HG02840 (cell line): ENCODE measurements around the gene LRRN2.

Experiments
- ATAC-seq: cut with Tn5 transposase; IDR thresholded peaks from one replicate; pipeline ENCODE4 v1.9.1; 2021; ENCODE audit warnings: mild to moderate bottlenecking, moderate library complexity, moderate number of reproducible peaks; ENCODE audit not compliant: unreplicated experiment, low FRiP score

The LRRN2 gene

DNA sequence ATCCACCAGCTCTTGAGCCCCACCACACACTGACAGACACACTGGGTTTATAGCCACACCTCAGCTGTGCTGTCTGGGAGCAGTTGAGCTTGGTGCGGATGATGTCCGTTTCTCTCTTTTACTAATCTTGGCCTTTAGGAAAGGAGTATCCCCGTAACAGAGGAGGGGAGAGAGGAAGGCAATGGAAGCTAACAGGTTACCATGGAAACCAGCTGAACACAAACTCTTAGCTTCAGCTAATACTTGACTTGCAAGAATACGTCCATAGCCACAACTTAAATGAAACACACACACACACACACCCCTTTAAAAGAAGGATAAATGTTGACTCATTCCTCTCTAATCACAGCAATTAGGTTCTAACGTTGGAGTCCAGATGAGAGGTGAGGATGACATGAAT, 28.0 kb upstream of the LRRN2 start:
- ATAC-seq: no peak

GRCh38 chr1:204712708-204713430, 27.3 kb upstream of the LRRN2 start:
- no peak for ATAC-seq

- no peak for ATAC-seq
Measured at GRCh38 chr1:204711947-204712701, 26.6 kb upstream of the LRRN2 start.

GRCh38 chr1:204711103-204711946, 25.8 kb upstream of the LRRN2 start:
- no peak for ATAC-seq

GRCh38 chr1:204709960-204710912, 24.7 kb upstream of the LRRN2 start:
- no peak for ATAC-seq

DNA sequence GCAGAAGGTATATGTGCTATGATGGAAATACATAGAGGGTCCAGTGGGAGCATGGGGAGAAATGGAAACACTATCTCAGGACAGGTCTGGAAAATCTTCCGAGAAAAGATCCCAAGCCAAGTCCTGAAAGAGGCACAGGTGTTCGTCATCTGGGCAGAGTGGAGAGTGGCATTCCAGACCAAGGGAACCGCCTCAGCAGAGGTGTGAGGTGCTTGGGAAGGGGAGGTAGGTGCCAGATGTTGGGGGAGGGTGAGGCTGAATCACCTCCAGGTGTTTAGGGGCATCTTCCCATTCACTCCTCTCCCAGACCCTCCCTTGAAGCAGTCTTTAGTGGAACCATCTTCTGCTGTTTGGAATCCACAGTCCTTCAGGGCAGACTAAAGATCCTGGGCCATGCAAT, 23.5 kb upstream of the LRRN2 start:
- no peak for ATAC-seq

DNA sequence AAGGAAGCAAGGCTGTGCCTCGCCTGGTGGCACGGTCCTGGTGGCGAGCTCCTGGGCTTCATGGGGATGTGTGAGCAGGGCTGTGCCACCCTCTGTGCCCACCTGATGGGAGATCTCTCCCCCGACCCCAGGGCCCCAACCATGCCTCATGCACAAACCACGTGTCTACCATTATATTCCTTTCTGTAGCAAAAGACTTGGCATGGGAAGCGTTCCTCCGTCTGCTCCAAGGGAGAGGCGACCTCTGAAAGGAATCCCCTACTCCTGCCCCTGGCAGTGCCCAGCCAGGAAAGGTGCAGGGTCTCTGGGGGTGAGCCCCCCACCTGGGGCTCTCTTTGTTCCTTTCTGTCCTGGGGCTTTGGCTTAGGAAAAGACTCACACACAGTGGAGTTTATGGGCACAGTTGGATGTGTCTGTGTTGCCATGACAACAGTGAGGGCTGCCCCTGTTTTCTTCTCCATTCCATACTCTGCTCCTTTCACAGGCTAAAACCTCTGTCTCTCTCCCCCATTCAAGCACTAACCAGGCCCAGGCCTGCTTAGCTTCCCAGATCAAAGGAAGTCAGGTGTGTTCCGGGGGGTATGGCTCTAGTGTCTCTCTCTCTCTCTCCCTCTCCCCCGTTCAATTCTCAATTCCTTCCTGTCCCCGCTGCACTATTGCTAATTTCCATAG, 21.4 kb upstream of the LRRN2 start:
- ATAC-seq: no peak

GRCh38 chr1:204705888-204706837, 20.6 kb upstream of the LRRN2 start:
- ATAC-seq: no peak

- no peak for ATAC-seq
Measured at GRCh38 chr1:204705493-204705811, 19.9 kb upstream of the LRRN2 start.

DNA sequence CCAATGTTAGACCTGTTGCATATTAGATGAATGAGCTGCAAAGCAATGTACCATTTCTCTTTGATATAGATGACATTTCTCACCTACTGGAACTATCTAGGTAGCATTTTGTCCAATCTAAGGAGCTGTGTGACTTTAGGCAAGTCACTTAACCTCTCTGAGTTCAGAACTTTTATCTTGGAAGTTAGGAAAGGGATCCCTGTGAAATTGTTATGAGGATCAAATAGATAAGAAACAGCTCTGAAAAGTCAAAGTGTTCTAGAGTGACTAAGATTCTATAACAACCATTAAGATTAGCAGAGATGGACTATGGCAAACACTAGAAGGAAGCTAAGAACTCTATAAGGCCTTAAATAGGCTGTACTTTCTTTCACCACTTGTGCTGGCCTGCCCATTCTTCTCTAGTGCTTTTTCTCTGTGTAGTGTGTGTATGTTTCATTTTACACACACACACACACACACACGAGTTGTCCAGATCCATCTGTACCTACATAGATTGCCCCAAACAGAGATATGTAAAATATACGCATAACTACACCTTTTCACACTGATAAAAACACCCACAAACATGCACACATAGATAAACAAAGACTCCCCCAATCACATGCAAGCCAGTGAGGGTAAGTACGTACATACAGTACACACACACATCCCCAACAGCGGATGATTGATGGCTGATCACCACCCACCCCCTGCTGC, 19.4 kb upstream of the LRRN2 start:
- ATAC-seq: no peak

- ATAC-seq: no peak
Measured at GRCh38 chr1:204703826-204704612, 18.5 kb upstream of the LRRN2 start.

DNA sequence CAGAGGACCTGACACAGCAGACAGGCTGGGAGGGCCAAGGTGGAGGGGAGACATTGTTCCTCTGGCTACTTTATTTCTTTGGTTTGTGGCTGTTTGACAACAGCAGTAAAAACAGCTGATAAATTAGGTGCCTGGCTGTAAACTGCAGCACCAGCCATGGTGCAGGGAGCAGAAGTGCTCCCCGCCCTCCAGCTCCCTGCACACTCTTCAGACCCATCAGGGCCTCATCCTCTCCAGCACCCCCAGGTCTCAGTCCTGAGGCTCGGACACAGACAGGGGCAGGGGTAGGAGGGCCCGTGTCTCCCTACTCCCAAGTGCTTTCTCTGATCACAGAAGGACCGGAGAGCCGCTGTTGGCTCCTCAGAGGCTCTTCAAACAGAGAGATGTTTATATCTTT, 17.7 kb upstream of the LRRN2 start:
- no peak for ATAC-seq

- no peak for ATAC-seq
Measured at GRCh38 chr1:204702552-204703267, 17.2 kb upstream of the LRRN2 start.

- no peak for ATAC-seq
Measured at GRCh38 chr1:204701229-204701628, 15.7 kb upstream of the LRRN2 start.

- no peak for ATAC-seq
Measured at GRCh38 chr1:204697893-204698292, 12.4 kb upstream of the LRRN2 start.

GRCh38 chr1:204696606-204697005, 11.1 kb upstream of the LRRN2 start:
- no peak for ATAC-seq

DNA sequence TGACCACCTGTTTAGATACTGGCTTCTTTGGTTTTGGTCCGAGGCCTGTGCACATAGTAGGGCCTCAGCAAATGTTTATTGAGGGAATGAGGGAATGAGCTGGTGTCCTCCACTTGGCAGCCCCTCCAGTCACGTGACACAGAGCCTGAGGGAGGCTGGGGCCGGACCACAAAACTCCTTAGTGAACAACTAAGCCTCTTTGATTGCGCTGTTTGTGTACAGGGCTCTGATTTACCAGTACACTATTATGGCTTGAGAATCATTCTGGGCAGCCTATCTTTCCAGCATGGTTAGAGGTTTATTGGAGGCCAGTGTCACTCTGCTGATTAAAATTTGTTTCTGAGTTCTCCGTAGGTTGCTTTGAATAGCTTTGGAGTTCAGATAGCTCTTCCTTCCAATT, 10.2 kb upstream of the LRRN2 start:
- ATAC-seq: no peak
